Stimulated activated naive CD8-positive, alpha-beta T cell treated with anti-CD3 and anti-CD28 coated beads, Interleukin-15, Interleukin-2, amounts not matched to agents 100 ng/mL and 50 ng/mL, for 24 hours (primary cell): ENCODE results near the gene KCNMB4.

ENCODE experiments used
- H3K27ac Mint-ChIP-seq: one replicate; pipeline ENCODE4 v1.8.0; 2021; ENCODE audit warnings: mild to moderate bottlenecking, mixed read lengths
- H3K27me3 Mint-ChIP-seq: one replicate; pipeline ENCODE4 v1.8.0; 2021; ENCODE audit warnings: mixed read lengths
- H3K36me3 Mint-ChIP-seq: one replicate; pipeline ENCODE4 v1.8.0; 2021; ENCODE audit warnings: low read depth, mixed read lengths
- H3K4me1 Mint-ChIP-seq: one replicate; pipeline ENCODE4 v1.8.0; 2021; ENCODE audit warnings: low read depth, mixed read lengths
- H3K4me3 Mint-ChIP-seq: one replicate; pipeline ENCODE4 v1.8.0; 2021; ENCODE audit warnings: mild to moderate bottlenecking, mixed read lengths
- H3K9me3 Mint-ChIP-seq: one replicate; pipeline ENCODE4 v1.8.0; 2021; ENCODE audit warnings: mixed read lengths

KCNMB4 gene

DNA sequence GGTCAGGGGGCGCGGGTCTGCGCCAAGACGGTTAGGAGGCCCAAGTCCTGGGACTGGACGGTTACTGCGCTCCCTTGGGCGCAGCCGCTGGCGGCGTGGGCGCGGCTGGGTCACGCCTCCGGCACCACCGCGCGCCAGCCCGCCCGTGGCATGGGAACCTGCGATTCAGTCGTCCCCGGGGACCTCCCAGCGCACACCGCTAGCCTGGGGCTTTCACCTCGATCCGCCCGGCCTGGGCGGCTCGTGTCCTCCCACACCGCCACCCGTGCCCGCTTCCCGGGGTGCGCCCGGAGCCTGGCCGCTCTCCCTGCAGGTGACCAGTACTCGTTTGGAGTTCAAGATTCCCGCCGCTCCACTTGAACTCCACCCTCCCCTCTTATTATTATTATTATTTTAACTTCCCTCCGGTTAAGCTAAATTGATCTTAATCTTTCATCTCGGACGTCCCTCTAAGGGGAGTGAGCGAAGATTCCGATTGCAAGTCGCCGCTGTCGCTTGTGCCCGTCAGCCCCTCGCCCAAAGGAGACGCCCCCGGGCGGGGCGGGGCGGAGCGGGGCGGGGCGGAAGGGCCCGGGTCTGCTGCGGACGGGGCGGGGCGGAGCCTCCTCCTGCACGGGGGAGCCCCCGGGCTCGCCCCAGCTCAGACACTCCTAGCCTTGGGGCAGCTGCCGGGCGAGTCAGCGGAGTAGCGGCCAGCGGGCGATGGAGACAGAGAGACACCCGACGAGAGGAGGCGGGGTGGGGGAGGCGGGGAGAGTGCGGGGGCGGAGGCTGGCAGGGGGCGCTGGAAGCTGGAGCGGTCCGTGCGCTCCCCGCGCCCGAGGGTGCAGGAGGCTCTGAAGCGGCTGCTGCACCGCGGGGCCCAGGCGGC, at the start of gene KCNMB4:
KCNMB4 (plus strand) TSS at position 643 of the 871 bp plus-strand sequence. CDS start 445 bp downstream, outside the sequence.
- H3K27me3 Mint-ChIP-seq, result peaks cover 21% of the 10 kb centered on the region

GRCh38 chr12:70317781-70318180, 48.3 kb upstream of the KCNMB4 start:
- Mint-ChIP-seq H3K9me3 (no peaks in the 10 kb centered on the region), H3K4me3 (peak overlapping the region; percentile 33), H3K4me1 (peaks cover 56% of the 10 kb centered on the region), H3K27ac (no peak overlapping the region), H3K27me3 (no peaks in the 10 kb centered on the region), H3K36me3 (peaks cover 46% of the 10 kb centered on the region)

More for the DNA sequence above, at the start of gene KCNMB4:
- H3K4me1 Mint-ChIP-seq, result peaks cover 18% of the 10 kb centered on the region
- H3K4me3 Mint-ChIP-seq, result peak within 1 kb of the TSS; percentile 91
- H3K9me3 Mint-ChIP-seq, result no peaks in the 10 kb centered on the region
- H3K36me3 Mint-ChIP-seq, result no peaks in the 10 kb centered on the region
- peak within 1 kb of the TSS; percentile 45 for H3K27ac Mint-ChIP-seq

GRCh38 chr12:70319605-70320004, 46.5 kb upstream of the KCNMB4 start:
- H3K9me3 Mint-ChIP-seq, result no peaks in the 10 kb centered on the region
- H3K36me3 Mint-ChIP-seq, result peaks cover 48% of the 10 kb centered on the region
- H3K4me1 Mint-ChIP-seq, result peaks cover 44% of the 10 kb centered on the region
- no peak overlapping the region for H3K27ac Mint-ChIP-seq
- no peak overlapping the region for H3K4me3 Mint-ChIP-seq
- no peaks in the 10 kb centered on the region for H3K27me3 Mint-ChIP-seq

GRCh38 chr12:70321191-70321590, 44.9 kb upstream of the KCNMB4 start:
- H3K9me3 Mint-ChIP-seq, result no peaks in the 10 kb centered on the region
- no peak overlapping the region for H3K4me3 Mint-ChIP-seq
- H3K27ac Mint-ChIP-seq, result no peak overlapping the region
- H3K36me3 Mint-ChIP-seq, result peaks cover 47% of the 10 kb centered on the region
- H3K4me1 Mint-ChIP-seq, result peaks cover 31% of the 10 kb centered on the region
- no peaks in the 10 kb centered on the region for H3K27me3 Mint-ChIP-seq

GRCh38 chr12:70327541-70327940, 38.5 kb upstream of the KCNMB4 start:
- Mint-ChIP-seq H3K27me3 (no peaks in the 10 kb centered on the region), H3K36me3 (peaks cover 65% of the 10 kb centered on the region), H3K9me3 (peaks cover 10% of the 10 kb centered on the region), H3K4me3 (no peak overlapping the region), H3K4me1 (peaks cover 13% of the 10 kb centered on the region), H3K27ac (no peak overlapping the region)

DNA sequence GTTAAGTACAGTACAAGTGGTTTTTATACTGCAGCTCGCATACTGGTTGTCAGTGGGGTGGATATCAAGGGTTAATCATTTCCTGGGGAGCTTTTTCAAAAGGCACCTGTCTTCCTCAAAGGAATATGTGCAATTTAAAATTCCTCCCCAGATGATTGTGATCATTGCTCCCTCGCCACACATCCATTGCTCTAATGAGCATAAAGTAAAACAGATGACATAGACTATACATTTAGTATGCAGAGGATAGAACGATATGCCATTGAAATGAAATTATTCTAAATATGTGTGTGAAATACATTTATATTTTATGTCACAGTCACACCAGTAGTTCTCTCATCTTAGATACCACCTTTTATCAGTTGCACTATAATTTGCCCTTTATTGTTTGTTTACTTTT, 36.4 kb upstream of the KCNMB4 start:
- H3K36me3 Mint-ChIP-seq, result peaks cover 51% of the 10 kb centered on the region
- H3K4me3 Mint-ChIP-seq, result no peak overlapping the region
- no peaks in the 10 kb centered on the region for H3K27me3 Mint-ChIP-seq
- peaks cover 13% of the 10 kb centered on the region for H3K4me1 Mint-ChIP-seq
- no peak overlapping the region for H3K27ac Mint-ChIP-seq
- H3K9me3 Mint-ChIP-seq, result peaks cover 10% of the 10 kb centered on the region

- Mint-ChIP-seq H3K9me3 (peaks cover 10% of the 10 kb centered on the region), H3K36me3 (peaks cover 51% of the 10 kb centered on the region), H3K4me1 (peaks cover 13% of the 10 kb centered on the region), H3K27ac (no peak overlapping the region), H3K4me3 (no peak overlapping the region), H3K27me3 (no peaks in the 10 kb centered on the region)
Measured at GRCh38 chr12:70330158-70330557, 35.9 kb upstream of the KCNMB4 start.

GRCh38 chr12:70332236-70332635, 33.9 kb upstream of the KCNMB4 start:
- Mint-ChIP-seq H3K36me3 (peaks cover 48% of the 10 kb centered on the region), H3K9me3 (peaks cover 7% of the 10 kb centered on the region), H3K27me3 (no peaks in the 10 kb centered on the region), H3K4me3 (no peak overlapping the region), H3K27ac (no peak overlapping the region), H3K4me1 (peaks cover 9% of the 10 kb centered on the region)

- Mint-ChIP-seq H3K9me3 (peaks cover 6% of the 10 kb centered on the region), H3K27ac (no peak overlapping the region), H3K36me3 (peaks cover 49% of the 10 kb centered on the region), H3K4me1 (peaks cover 9% of the 10 kb centered on the region), H3K4me3 (no peak overlapping the region), H3K27me3 (no peaks in the 10 kb centered on the region)
Measured at GRCh38 chr12:70334742-70335141, 31.3 kb upstream of the KCNMB4 start.

- Mint-ChIP-seq H3K9me3 (no peaks in the 10 kb centered on the region), H3K4me3 (no peak overlapping the region), H3K27me3 (no peaks in the 10 kb centered on the region), H3K36me3 (peaks cover 66% of the 10 kb centered on the region), H3K4me1 (no peaks in the 10 kb centered on the region), H3K27ac (no peak overlapping the region)
Measured at GRCh38 chr12:70338531-70338930, 27.6 kb upstream of the KCNMB4 start.

DNA sequence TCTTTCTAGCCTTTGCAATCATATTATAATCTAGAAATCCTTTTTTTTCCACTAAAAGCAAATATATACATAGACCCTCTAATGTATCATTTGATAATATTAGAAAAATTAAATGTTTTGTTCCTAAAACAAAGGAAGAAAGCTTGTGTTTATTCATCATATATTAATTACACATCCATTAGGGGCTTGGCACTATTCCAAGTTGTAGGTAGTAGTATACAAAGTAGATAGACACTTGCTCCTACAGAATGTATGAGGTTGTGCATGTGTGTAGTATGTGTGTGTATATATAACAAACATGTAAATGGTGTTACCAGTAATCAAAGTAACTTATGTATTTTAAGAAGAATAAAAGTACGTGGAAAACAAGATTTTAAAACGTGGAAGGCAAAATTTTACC, 15.0 kb upstream of the KCNMB4 start:
- Mint-ChIP-seq H3K4me3 (no peak overlapping the region), H3K36me3 (peaks cover 30% of the 10 kb centered on the region), H3K4me1 (peaks cover 6% of the 10 kb centered on the region), H3K27ac (no peak overlapping the region), H3K27me3 (no peaks in the 10 kb centered on the region), H3K9me3 (no peaks in the 10 kb centered on the region)

GRCh38 chr12:70353780-70354660, 12.1 kb upstream of the KCNMB4 start:
- Mint-ChIP-seq H3K27me3 (no peaks in the 10 kb centered on the region), H3K4me3 (no peak overlapping the region), H3K4me1 (peaks cover 6% of the 10 kb centered on the region), H3K9me3 (no peaks in the 10 kb centered on the region), H3K36me3 (peaks cover 24% of the 10 kb centered on the region), H3K27ac (no peak overlapping the region)

DNA sequence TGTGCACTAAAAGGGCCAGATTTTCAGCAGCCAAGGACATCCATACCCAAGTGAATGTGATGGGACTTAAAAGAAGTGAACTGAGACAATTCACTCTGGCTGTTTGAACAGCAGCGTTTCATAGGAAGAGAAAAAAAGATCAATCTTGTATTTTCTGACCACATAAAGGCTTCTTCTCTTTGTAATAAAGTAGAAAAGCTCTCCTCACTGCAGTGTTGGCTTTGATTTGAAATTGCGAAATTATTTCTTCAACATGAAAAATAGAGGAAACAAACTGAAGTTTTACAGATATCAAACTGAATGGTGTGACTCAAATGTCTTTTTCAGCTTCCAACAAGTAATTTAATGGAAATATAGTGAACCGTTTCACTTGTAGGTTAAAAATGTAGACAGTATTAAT, 11.3 kb upstream of the KCNMB4 start:
- H3K27ac Mint-ChIP-seq, result no peak overlapping the region
- no peak overlapping the region for H3K4me3 Mint-ChIP-seq
- H3K36me3 Mint-ChIP-seq, result peaks cover 21% of the 10 kb centered on the region
- peaks cover 6% of the 10 kb centered on the region for H3K4me1 Mint-ChIP-seq
- no peaks in the 10 kb centered on the region for H3K9me3 Mint-ChIP-seq
- no peaks in the 10 kb centered on the region for H3K27me3 Mint-ChIP-seq

GRCh38 chr12:70355972-70356371, 10.1 kb upstream of the KCNMB4 start:
- Mint-ChIP-seq H3K27me3 (no peaks in the 10 kb centered on the region), H3K27ac (no peak overlapping the region), H3K4me1 (peaks cover 6% of the 10 kb centered on the region), H3K9me3 (no peaks in the 10 kb centered on the region), H3K36me3 (peaks cover 20% of the 10 kb centered on the region), H3K4me3 (no peak overlapping the region)
